HG03097 (cell line): ENCODE results near the gene HSF5.
"Not testable (repeated sequence)": the region's sequence is repeated elsewhere in the genome, so short reads cannot be mapped to it uniquely, and the experiment has no call there.

Experiments
- ATAC-seq: cut with Tn5 transposase; IDR thresholded peaks from one replicate; pipeline ENCODE4 v1.9.1; 2021; ENCODE audit not compliant: unreplicated experiment, low FRiP score

Gene HSF5

GRCh38 chr17:58516644-58517377 is 28.6 kb upstream of the HSF5 start:
- ATAC-seq: no peak

- no peak for ATAC-seq
These were observed 27.1 kb upstream of the HSF5 start for GRCh38 chr17:58515286-58515685.

GRCh38 chr17:58514770-58515157 is 26.6 kb upstream of the HSF5 start:
- ATAC-seq: no peak

- no peak for ATAC-seq
These were observed 26.0 kb upstream of the HSF5 start, which contains the start of gene MTMR4 for GRCh38 chr17:58513965-58514769. MTMR4 (minus strand) TSS chr17:58514638; CDS start chr17:58514407, 231 bp downstream.

GRCh38 chr17:58513267-58513964 is 25.2 kb upstream of the HSF5 start:
- ATAC-seq: no peak

GRCh38 chr17:58510075-58510474 is 21.9 kb upstream of the HSF5 start:
- ATAC-seq: no peak

- ATAC-seq: no peak
These were observed 20.3 kb upstream of the HSF5 start for GRCh38 chr17:58508341-58509067.

GRCh38 chr17:58507123-58507634 is 19.0 kb upstream of the HSF5 start:
- ATAC-seq: no peak

GRCh38 chr17:58506354-58507080 is 18.3 kb upstream of the HSF5 start:
- no peak for ATAC-seq

GRCh38 chr17:58504826-58505351 is 16.7 kb upstream of the HSF5 start:
- peak; percentile 80 for ATAC-seq

GRCh38 chr17:58503866-58504265 is 15.7 kb upstream of the HSF5 start:
- ATAC-seq: no peak

GRCh38 chr17:58503134-58503533 is 14.9 kb upstream of the HSF5 start:
- ATAC-seq: not testable (repeated sequence)

GRCh38 chr17:58501451-58501850 is 13.2 kb upstream of the HSF5 start:
- ATAC-seq: no peak

- ATAC-seq: no peak
These were observed 10.1 kb upstream of the HSF5 start for GRCh38 chr17:58498177-58498828.

GRCh38 chr17:58493506-58493905 is 5.3 kb upstream of the HSF5 start:
- ATAC-seq: no peak

- ATAC-seq: no peak
These were observed 4.3 kb upstream of the HSF5 start for GRCh38 chr17:58492238-58493121.

- no peak for ATAC-seq
These were observed 3.4 kb upstream of the HSF5 start for GRCh38 chr17:58491510-58492045.

- ATAC-seq: no peak
These were observed 251 bp upstream of the HSF5 start for GRCh38 chr17:58488428-58488890.
